Loucy (cell line): Measurements from ENCODE around the gene KL.

Experiments
- H2AFZ ChIP-seq: fragments of 200-600 bp; sonication (generic); 2 replicates; pipeline ENCODE4 v1.6.0; 2016; ENCODE audit warnings: antibody characterized with exemption, mild to moderate bottlenecking, low read length, moderate library complexity
- H3F3A ChIP-seq: fragments of 200-600 bp; 2 replicates; pipeline ENCODE4 v1.6.0; 2016; ENCODE audit warnings: antibody characterized with exemption, low read depth, mild to moderate bottlenecking
- H3K27me3 ChIP-seq: fragments of 200-600 bp; sonication (generic); 2 replicates; pipeline ENCODE4 v1.6.1; 2014; ENCODE audit warnings: low read length, mild to moderate bottlenecking; ENCODE audit not compliant: insufficient read depth, poor library complexity, severe bottlenecking
- H3K36me3 ChIP-seq: fragments of 200-600 bp; sonication (generic); 2 replicates; pipeline ENCODE4 v1.6.1; 2016; ENCODE audit warnings: low read length; ENCODE audit not compliant: insufficient read depth
- H3K4me1 ChIP-seq: fragments of 200-600 bp; sonication (generic); 2 replicates; pipeline ENCODE4 v1.5.1; 2014; ENCODE audit warnings: low read length, mild to moderate bottlenecking; ENCODE audit not compliant: insufficient read depth, poor library complexity, severe bottlenecking
- H3K4me2 ChIP-seq: fragments of 200-600 bp; sonication (generic); 2 replicates; pipeline ENCODE4 v1.6.0; 2014; ENCODE audit warnings: antibody characterized with exemption, low read length, low read depth, mild to moderate bottlenecking; ENCODE audit not compliant: poor library complexity, severe bottlenecking
- H3K4me3 ChIP-seq: fragments of 200-600 bp; sonication (generic); 2 replicates; pipeline ENCODE4 v1.5.1; 2014; ENCODE audit warnings: low read length, mild to moderate bottlenecking, mixed read lengths; ENCODE audit not compliant: poor library complexity, severe bottlenecking
- H3K79me2 ChIP-seq: fragments of 200-600 bp; sonication (generic); 2 replicates; pipeline ENCODE4 v1.6.1; 2014; ENCODE audit warnings: low read length; ENCODE audit not compliant: insufficient read depth
- H3K9ac ChIP-seq: fragments of 200-600 bp; sonication (generic); 2 replicates; pipeline ENCODE4 v1.6.0; 2014; ENCODE audit warnings: mild to moderate bottlenecking, low read depth, low read length, moderate library complexity; ENCODE audit not compliant: poor library complexity, severe bottlenecking
- H3K9me2 ChIP-seq: fragments of 200-600 bp; sonication (generic); replicated peaks from 2 replicates; pipeline ENCODE4 v1.6.1; 2016; ENCODE audit warnings: low read depth, low read length, mixed read lengths
- H3K9me3 ChIP-seq: fragments of 200-600 bp; sonication (generic); 2 replicates; pipeline ENCODE4 v1.6.1; 2014; ENCODE audit warnings: mild to moderate bottlenecking, antibody characterized with exemption, low read length, low read depth; ENCODE audit not compliant: insufficient read depth
- H4K20me1 ChIP-seq: fragments of 200-600 bp; sonication (generic); 2 replicates; pipeline ENCODE4 v1.6.0; 2014; ENCODE audit warnings: antibody characterized with exemption, low read length, mild to moderate bottlenecking; ENCODE audit not compliant: insufficient read depth, poor library complexity, severe bottlenecking
- CTCF ChIP-seq: fragments of 200-600 bp; sonication (generic); conservative IDR thresholded peaks from 2 replicates; pipeline ENCODE4 v1.5.1; 2014; ENCODE audit warnings: mild to moderate bottlenecking, antibody characterized with exemption, low read length
- EZH2phosphoT487 ChIP-seq: fragments of 200-600 bp; IDR thresholded peaks from 2 replicates; pipeline ENCODE4 v1.6.1; 2018; ENCODE audit warnings: antibody characterized with exemption, mild to moderate bottlenecking, moderate library complexity, borderline replicate concordance

The KL gene

GRCh38 chr13:33016414-33017322 is at the start of gene KL:
Gene KL, plus strand, starts transcription at chr13:33016423. Its CDS starts 18 bp downstream, at chr13:33016441.
- Histone ChIP-seq H3K4me2 (no peak within 1 kb of the TSS), H3K9ac (no peak within 1 kb of the TSS)

GRCh38 chr13:32967584-32968182 is 48.5 kb upstream of the KL start:
- Histone ChIP-seq H3F3A (no peaks in the 10 kb centered on the region), H3K4me2 (no peak overlapping the region), H3K36me3 (no peaks in the 10 kb centered on the region), H3K4me3 (no peak overlapping the region), H3K79me2 (no peaks in the 10 kb centered on the region), H3K4me1 (no peaks in the 10 kb centered on the region), H4K20me1 (no peaks in the 10 kb centered on the region), H2AFZ (no peak overlapping the region), H3K9ac (no peak overlapping the region), H3K9me2 (no peaks in the 10 kb centered on the region), H3K27me3 (no peaks in the 10 kb centered on the region), H3K9me3 (no peaks in the 10 kb centered on the region)
- TF ChIP-seq CTCF (no peak), EZH2phosphoT487 (no peak)

More at GRCh38 chr13:33016414-33017322, at the start of gene KL:
- no peaks in the 10 kb centered on the region for H3K9me3 ChIP-seq
- no peak within 1 kb of the TSS for H3K4me3 ChIP-seq
- no peaks in the 10 kb centered on the region for H4K20me1 ChIP-seq
- no peaks in the 10 kb centered on the region for H3K36me3 ChIP-seq
- no peak for TF ChIP-seq EZH2phosphoT487
- no peak for TF ChIP-seq CTCF
- H3K9me2 ChIP-seq: no peaks in the 10 kb centered on the region
- no peaks in the 10 kb centered on the region for H3K4me1 ChIP-seq
- no peaks in the 10 kb centered on the region for H3K79me2 ChIP-seq
- no peaks in the 10 kb centered on the region for H3F3A ChIP-seq
- no peak within 1 kb of the TSS for H2AFZ ChIP-seq
- no peaks in the 10 kb centered on the region for H3K27me3 ChIP-seq

- no peaks in the 10 kb centered on the region for H3F3A ChIP-seq
- H3K9me2 ChIP-seq: no peaks in the 10 kb centered on the region
- H2AFZ ChIP-seq: no peak overlapping the region
- TF ChIP-seq CTCF (no peak), EZH2phosphoT487 (no peak)
- no peaks in the 10 kb centered on the region for H3K4me1 ChIP-seq
- H3K4me3 ChIP-seq: no peak overlapping the region
- H3K36me3 ChIP-seq: no peaks in the 10 kb centered on the region
- H3K79me2 ChIP-seq: no peaks in the 10 kb centered on the region
- no peak overlapping the region for H3K9ac ChIP-seq
- no peak overlapping the region for H3K4me2 ChIP-seq
- H3K27me3 ChIP-seq: no peaks in the 10 kb centered on the region
- no peaks in the 10 kb centered on the region for H3K9me3 ChIP-seq
- no peaks in the 10 kb centered on the region for H4K20me1 ChIP-seq
Observed at GRCh38 chr13:32968316-32968715, 47.9 kb upstream of the KL start.
